Activated CD8-positive, alpha-beta memory T cell treated with anti-CD3 and anti-CD28 coated beads, Interleukin-2, amount 50 U/mL, for 4 hours (primary cell): ENCODE results near the gene KLHL29.

Source experiments
- DNase-seq: peaks from one replicate; pipeline ENCODE4 v3.0.0-alpha.2; 2020

KLHL29 gene

GRCh38 chr2:23497536-23497935 is 112.6 kb downstream of the KLHL29 start:
- DNase-seq = no peak

- DNase-seq = no peak
These were observed 114.0 kb downstream of the KLHL29 start for GRCh38 chr2:23498943-23499342.

GRCh38 chr2:23499439-23499838 is 114.5 kb downstream of the KLHL29 start:
- DNase-seq = no peak

GRCh38 chr2:23500836-23501235 is 115.9 kb downstream of the KLHL29 start:
- DNase-seq = no peak

- DNase-seq = no peak
These were observed 117.1 kb downstream of the KLHL29 start for GRCh38 chr2:23502096-23502495.

- DNase-seq = no peak
These were observed 118.1 kb downstream of the KLHL29 start for GRCh38 chr2:23503097-23503496.

GRCh38 chr2:23503682-23504081 is 118.7 kb downstream of the KLHL29 start:
- DNase-seq = no peak

GRCh38 chr2:23504591-23504990 is 119.6 kb downstream of the KLHL29 start:
- no peak for DNase-seq

GRCh38 chr2:23505218-23505983 is 120.4 kb downstream of the KLHL29 start:
- DNase-seq = no peak

- DNase-seq = no peak
These were observed 121.0 kb downstream of the KLHL29 start for GRCh38 chr2:23505984-23506380.

GRCh38 chr2:23506531-23507266 is 121.7 kb downstream of the KLHL29 start:
- no peak for DNase-seq

- DNase-seq = no peak
These were observed 122.5 kb downstream of the KLHL29 start for GRCh38 chr2:23507267-23508065.

GRCh38 chr2:23508066-23508390 is 123.0 kb downstream of the KLHL29 start:
- no peak for DNase-seq

- DNase-seq = no peak
These were observed 124.1 kb downstream of the KLHL29 start for GRCh38 chr2:23509103-23509502.

GRCh38 chr2:23509596-23510292 is 124.8 kb downstream of the KLHL29 start:
- no peak for DNase-seq

- DNase-seq = no peak
These were observed 125.5 kb downstream of the KLHL29 start for GRCh38 chr2:23510471-23510870.

- DNase-seq = no peak
These were observed 127.8 kb downstream of the KLHL29 start for GRCh38 chr2:23512778-23513177.

GRCh38 chr2:23513245-23513871 is 128.4 kb downstream of the KLHL29 start:
- DNase-seq = no peak

GRCh38 chr2:23513872-23514793 is 129.2 kb downstream of the KLHL29 start:
- no peak for DNase-seq

- DNase-seq = no peak
These were observed 131.7 kb downstream of the KLHL29 start for GRCh38 chr2:23516520-23517256.
